Keratinocyte (primary cell): ENCODE measurements around the gene KIF18B.

ENCODE experiments used
- EZH2 ChIP-seq: IDR thresholded peaks from one replicate; pipeline ENCODE4 v1.6.1; 2012; ENCODE audit warnings: inconsistent platforms, mild to moderate bottlenecking, low read length, moderate library complexity
- TF ChIP-seq, protein P1 (sequence below), 3 experiments: IDR thresholded peaks in 1 of 3; conservative IDR thresholded peaks in 1 of 3; optimal IDR thresholded peaks in 1 of 3; 2 replicates in 2 of 3; 3 replicates in 1 of 3; pipeline versions ENCODE3 to v1.5.1; 2011; ENCODE audit warnings: low read length in 3 of 3, mild to moderate bottlenecking in 3 of 3, moderate library complexity in 2 of 3, control low read depth in 1 of 3, inconsistent platforms in 1 of 3; ENCODE audit not compliant: insufficient read depth in 2 of 3; ENCODE audit errors: extremely low read depth in 1 of 3

DNA sequence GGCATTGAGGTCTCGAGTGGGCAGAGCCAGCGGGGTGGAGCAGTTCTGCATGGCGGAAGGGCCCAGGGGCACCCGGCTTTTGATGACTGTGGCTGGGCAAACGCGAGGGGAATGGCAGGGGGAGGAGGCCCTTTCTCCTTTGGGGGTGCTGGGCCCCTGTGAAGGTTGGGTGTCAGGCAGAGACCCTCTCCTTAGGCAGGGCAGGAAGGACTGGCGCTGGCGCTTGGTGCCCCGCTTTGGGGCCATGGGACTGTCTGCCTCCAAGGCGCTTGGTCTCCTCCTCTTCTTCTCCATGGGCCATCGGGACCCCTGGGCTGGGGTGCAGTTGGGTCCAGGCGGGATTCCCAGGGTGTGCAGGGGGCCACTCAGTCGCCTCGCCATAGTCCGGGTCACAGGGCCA is 19.4 kb downstream of the KIF18B start:
- TF ChIP-seq, protein P1, sequence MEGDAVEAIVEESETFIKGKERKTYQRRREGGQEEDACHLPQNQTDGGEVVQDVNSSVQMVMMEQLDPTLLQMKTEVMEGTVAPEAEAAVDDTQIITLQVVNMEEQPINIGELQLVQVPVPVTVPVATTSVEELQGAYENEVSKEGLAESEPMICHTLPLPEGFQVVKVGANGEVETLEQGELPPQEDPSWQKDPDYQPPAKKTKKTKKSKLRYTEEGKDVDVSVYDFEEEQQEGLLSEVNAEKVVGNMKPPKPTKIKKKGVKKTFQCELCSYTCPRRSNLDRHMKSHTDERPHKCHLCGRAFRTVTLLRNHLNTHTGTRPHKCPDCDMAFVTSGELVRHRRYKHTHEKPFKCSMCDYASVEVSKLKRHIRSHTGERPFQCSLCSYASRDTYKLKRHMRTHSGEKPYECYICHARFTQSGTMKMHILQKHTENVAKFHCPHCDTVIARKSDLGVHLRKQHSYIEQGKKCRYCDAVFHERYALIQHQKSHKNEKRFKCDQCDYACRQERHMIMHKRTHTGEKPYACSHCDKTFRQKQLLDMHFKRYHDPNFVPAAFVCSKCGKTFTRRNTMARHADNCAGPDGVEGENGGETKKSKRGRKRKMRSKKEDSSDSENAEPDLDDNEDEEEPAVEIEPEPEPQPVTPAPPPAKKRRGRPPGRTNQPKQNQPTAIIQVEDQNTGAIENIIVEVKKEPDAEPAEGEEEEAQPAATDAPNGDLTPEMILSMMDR (optimal IDR thresholded peaks at IDR 0.05 in 1 of 3, IDR thresholded peaks at IDR 0.05 in 1 of 3, conservative IDR thresholded peaks at IDR 0.05 in 1 of 3; ENCODE audit: extremely low read depth in 1 of 3, insufficient read depth in 2 of 3, low read length in 3 of 3) = no peak
- TF ChIP-seq EZH2 = no peak
